GM12873 (cell line): ENCODE results near the gene LTB4R2.

ENCODE experiments used
- TF ChIP-seq, protein P1 (sequence below): IDR thresholded peaks from 2 replicates; pipeline ENCODE4 v1.5.1; 2012; ENCODE audit warnings: low read depth, mild to moderate bottlenecking, moderate library complexity, low read length, control low read depth; ENCODE audit not compliant: insufficient read depth; ENCODE audit errors: missing control alignments

LTB4R2 gene

DNA sequence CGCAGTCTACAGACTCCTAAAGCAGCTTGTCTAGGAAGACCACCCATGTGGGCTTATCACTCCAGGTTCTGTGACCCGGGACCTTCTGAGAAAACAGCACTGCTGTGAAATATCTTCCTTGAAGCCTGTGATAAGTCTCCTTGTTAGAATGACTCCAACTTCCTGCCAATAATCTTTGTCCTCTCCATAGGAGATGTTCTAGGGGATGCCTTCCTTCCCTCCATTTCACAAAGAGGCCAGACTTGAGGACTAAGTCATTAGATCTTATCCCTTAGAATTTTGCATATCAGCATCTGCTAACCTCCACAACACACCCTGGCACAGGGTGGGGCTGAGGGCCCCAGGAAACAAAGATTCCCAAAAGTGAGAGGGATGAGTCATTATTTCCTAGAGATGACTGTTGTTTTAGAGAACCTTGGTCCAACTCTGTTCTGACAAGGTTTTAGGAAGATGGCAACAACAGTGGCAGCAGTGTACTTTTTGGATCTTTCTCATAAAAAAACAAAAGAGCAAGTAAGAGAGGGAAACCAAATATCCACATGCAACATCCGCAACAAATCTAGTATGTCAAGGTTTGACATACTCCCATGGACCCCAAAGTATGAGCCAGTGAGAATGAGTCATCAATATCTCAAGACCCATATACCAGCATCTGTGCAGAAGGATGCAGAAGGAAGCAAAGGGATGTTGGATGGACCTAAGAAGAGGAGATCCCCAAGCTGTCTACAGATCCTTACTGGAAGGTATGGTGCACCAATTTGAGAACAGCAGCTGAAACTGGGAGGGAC is 7.4 kb downstream of the LTB4R2 start:
- TF ChIP-seq, protein P1, sequence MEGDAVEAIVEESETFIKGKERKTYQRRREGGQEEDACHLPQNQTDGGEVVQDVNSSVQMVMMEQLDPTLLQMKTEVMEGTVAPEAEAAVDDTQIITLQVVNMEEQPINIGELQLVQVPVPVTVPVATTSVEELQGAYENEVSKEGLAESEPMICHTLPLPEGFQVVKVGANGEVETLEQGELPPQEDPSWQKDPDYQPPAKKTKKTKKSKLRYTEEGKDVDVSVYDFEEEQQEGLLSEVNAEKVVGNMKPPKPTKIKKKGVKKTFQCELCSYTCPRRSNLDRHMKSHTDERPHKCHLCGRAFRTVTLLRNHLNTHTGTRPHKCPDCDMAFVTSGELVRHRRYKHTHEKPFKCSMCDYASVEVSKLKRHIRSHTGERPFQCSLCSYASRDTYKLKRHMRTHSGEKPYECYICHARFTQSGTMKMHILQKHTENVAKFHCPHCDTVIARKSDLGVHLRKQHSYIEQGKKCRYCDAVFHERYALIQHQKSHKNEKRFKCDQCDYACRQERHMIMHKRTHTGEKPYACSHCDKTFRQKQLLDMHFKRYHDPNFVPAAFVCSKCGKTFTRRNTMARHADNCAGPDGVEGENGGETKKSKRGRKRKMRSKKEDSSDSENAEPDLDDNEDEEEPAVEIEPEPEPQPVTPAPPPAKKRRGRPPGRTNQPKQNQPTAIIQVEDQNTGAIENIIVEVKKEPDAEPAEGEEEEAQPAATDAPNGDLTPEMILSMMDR, result no peak

DNA sequence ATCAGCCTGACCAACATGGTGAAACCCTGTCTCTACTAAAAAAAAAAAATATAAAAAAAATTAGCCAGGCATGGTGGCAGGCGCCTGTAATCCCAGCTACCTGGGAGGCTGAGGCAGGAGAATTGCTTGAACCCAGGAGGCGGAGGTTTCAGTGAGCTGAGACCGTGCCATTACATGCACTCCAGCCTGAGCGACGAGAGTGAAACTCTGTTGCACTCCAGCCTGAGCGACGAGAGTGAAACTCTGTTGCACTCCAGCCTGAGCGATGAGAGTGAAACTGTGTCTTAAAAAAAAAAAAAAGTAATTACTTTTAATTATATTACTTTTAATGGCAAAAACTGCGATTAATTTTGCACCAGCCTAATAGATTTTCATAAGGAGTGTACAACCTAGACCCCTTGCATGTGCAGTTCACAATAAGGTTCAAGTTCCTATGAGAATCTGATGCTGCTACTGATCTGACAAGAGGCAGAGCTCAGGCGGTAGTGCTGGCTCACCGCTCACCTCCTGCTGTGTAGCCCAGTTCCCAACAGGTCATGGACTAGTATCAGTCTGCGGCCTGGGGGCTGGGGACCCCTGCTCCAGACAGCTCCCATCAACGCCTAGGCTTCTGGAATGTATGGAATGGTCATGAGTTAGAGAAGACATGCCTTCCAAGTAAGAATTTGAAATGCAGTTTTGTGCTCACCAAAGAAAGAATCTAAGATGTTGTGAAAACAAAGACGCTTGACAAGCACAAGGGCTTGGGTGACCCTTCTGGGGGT is 11.5 kb downstream of the LTB4R2 start:
- TF ChIP-seq, protein P1, result no peak

DNA sequence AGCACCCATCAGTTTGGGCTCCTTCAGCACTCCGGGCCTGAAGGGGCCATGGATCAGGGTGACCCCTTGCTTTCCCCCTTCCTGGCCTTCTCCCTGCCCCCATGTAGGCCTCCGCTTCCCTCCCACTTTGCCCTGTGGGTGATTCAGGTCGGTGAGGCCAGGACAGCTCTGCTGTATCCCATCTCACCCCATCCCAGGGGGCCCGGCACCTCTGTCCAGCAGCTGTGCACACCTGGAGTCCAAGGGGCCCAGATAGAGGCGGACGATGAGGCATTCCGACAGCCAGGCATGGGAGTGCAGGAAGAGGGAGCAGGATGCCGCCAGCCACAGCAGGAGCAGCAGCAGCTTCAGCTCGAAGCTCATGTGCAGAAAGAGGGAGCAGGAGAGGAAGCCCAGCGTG is 12.7 kb downstream of the LTB4R2 start:
- TF ChIP-seq, protein P1, result no peak

DNA sequence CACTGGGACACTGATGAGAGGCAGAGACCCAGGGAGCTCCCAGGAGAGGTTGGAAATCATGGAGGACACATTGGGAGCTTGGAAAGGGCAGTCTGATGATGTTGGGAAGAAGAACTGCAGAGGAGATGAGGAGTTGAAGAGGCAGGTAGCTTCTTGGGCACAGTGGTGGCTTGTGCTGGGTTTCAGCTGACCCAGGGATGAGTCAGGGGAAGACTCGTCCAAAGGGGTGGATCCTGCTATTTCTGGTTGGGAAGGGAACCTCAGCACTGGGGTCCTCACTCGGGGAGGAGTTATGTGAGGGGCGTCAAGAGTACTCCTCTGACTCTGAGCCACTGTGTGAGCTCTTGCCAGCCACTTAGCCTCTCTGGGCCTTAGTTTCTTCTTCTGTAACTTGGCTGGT is 13.4 kb downstream of the LTB4R2 start:
- TF ChIP-seq, protein P1, result no peak

DNA sequence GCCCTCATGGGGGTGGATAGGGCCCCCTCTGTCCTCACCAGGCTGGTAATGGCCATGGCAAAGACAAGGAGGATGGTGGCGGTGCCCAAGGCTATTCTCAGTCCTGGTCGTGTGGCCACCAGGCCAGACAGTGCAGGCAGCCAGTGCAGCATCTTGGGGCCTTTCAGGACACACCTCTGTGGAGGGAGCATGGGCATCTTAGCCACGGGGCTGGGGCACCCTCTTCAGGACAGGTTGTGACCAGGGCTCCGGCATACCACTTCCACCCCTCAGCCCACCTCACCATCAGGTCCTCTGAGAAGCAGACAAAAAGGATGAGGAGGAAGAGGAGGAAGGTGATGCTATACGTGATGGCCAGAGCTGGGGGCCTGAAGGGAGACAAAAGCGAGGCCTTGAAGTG is 14.1 kb downstream of the LTB4R2 start:
- TF ChIP-seq, protein P1, result no peak

DNA sequence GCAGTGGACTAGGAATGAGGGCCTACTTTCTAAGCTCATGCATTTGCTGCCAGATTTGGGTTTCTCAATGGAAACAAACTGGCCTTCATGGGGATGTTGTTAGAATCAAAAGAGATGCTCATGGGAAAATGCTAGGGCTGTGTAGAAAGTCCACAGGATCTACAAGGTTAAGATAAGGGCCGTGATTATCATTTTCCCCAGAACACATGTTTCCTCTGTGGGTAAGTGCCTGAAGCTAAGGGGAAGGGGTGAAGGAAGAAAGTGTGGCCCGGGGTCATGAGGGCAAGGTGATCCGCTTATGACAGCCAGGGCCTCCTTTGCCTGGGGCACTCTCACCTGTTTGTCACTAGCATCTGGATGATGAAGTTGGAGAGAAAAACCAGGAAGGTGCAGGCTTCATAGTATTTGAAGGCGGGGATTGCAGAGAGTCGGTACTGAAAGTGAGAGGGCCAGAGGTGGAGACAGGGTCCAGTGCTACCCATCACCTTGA is 15.1 kb downstream of the LTB4R2 start:
- TF ChIP-seq, protein P1, result no peak

DNA sequence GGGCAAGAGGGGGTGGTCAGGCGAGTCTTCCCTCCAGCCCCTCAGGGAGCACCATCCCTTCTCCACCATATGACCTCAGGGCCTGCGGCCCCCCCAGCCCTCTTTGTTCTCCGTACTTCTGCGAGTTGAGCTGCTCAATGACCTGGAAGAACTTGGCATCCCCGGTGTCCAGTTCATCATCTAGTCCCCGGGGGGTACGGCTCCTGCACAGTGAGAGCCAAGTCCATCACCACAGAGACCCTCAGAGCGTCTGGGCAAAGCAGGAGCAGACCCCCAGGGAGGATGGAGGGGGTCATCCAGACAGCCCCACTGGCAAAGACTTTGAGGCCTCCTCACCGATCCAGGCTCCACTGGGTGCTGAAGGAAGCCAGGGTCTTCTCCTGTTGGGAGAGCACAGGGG is 16.0 kb downstream of the LTB4R2 start:
- TF ChIP-seq, protein P1, result no peak
